ENCODE data around the gene IGFALS.

Gene IGFALS

GRCh38 chr16:1763521-1764511 is 29.7 kb downstream of the IGFALS start:
- DNase-seq = peak; percentile 80

- DNase-seq = no peak
Observed at GRCh38 chr16:1762879-1763520, 30.5 kb downstream of the IGFALS start.

GRCh38 chr16:1762196-1762878 is 31.2 kb downstream of the IGFALS start:
- DNase-seq = peak; percentile 74

GRCh38 chr16:1761751-1762150 is 31.8 kb downstream of the IGFALS start:
- DNase-seq = no peak

GRCh38 chr16:1760911-1761310 is 32.6 kb downstream of the IGFALS start:
- no peak for DNase-seq

- DNase-seq = no peak
Observed at GRCh38 chr16:1759511-1759910, 34.0 kb downstream of the IGFALS start.

GRCh38 chr16:1758923-1759322 is 34.6 kb downstream of the IGFALS start:
- no peak for DNase-seq

- no peak for DNase-seq
Observed at GRCh38 chr16:1757714-1758461, 35.6 kb downstream of the IGFALS start.

- DNase-seq = no peak
Observed at GRCh38 chr16:1754204-1754603, 39.3 kb downstream of the IGFALS start.

- no peak for DNase-seq
Observed at GRCh38 chr16:1752853-1753252, 40.7 kb downstream of the IGFALS start.

GRCh38 chr16:1751946-1752345 is 41.6 kb downstream of the IGFALS start:
- DNase-seq = no peak

GRCh38 chr16:1749152-1750117 is 44.1 kb downstream of the IGFALS start:
- DNase-seq = no peak

GRCh38 chr16:1747934-1748333 is 45.6 kb downstream of the IGFALS start:
- DNase-seq = no peak

GRCh38 chr16:1746693-1747195 is 46.8 kb downstream of the IGFALS start:
- DNase-seq = no peak

- DNase-seq = no peak
Observed at GRCh38 chr16:1745900-1746692, 47.4 kb downstream of the IGFALS start.

- DNase-seq = no peak
Observed at GRCh38 chr16:1745181-1745899, 48.2 kb downstream of the IGFALS start.

GRCh38 chr16:1744338-1744840 is 49.1 kb downstream of the IGFALS start:
- DNase-seq = no peak

- DNase-seq = no peak
Observed at GRCh38 chr16:1743376-1744337, 49.8 kb downstream of the IGFALS start.

Data from NCI-H2171 (cell line).